Measurements from ENCODE around the gene CCL24.

Gene CCL24

GRCh38 chr7:75809396-75809795 is 4.2 kb downstream of the CCL24 start:
- H3K9ac ChIP-seq, result no peak overlapping the region
- H2AFZ ChIP-seq, result no peak overlapping the region
- no peaks in the 10 kb centered on the region for H3K27me3 ChIP-seq (ENCODE audit: control insufficient read depth, insufficient read depth, low read length)
- H3K79me2 ChIP-seq, result no peaks in the 10 kb centered on the region
- no peaks in the 10 kb centered on the region for H3K36me3 ChIP-seq (ENCODE audit: control insufficient read depth, insufficient read depth, low read length)
- H3K9me3 ChIP-seq (ENCODE audit: control insufficient read depth, low read length), result no peaks in the 10 kb centered on the region
- no peaks in the 10 kb centered on the region for H3K4me1 ChIP-seq
- no peak overlapping the region for H3K27ac ChIP-seq
- H3K4me3 ChIP-seq (ENCODE audit: low read depth, low read length), result no peak overlapping the region
- H3K4me2 ChIP-seq (ENCODE audit: low read length), result no peak overlapping the region
- no peak for TF ChIP-seq CTCF (IDR thresholded peaks at IDR 0.05)

DNA sequence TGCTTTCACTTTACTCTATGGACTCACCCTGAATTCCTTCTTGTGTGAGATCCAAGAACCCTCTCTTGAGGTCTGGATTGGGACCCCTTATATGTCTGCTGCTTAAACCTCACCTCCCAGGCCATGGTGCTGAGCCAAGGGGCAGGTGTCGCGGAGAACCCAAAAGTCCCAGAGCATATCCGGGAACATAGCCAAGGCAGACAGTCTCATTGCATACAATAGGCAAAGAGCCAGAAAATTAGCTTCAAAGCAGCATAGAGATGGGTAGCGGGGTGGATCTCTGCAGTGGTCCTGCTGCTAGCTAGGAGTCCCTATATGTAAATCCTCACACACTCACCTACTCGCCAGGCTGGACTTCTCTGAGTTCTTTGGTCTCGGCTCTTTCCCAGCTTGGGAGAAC is 5.5 kb downstream of the CCL24 start:
- peaks cover 12% of the 10 kb centered on the region for H3K4me1 ChIP-seq
- H3K27me3 ChIP-seq (ENCODE audit: control insufficient read depth, insufficient read depth, low read length), result no peaks in the 10 kb centered on the region
- no peaks in the 10 kb centered on the region for H3K9me3 ChIP-seq (ENCODE audit: control insufficient read depth, low read length)
- H3K4me2 ChIP-seq (ENCODE audit: low read length), result no peak overlapping the region
- no peak overlapping the region for H3K4me3 ChIP-seq (ENCODE audit: low read depth, low read length)
- no peak for TF ChIP-seq CTCF (IDR thresholded peaks at IDR 0.05)
- H3K27ac ChIP-seq, result no peak overlapping the region
- no peaks in the 10 kb centered on the region for H3K36me3 ChIP-seq (ENCODE audit: control insufficient read depth, insufficient read depth, low read length)
- no peaks in the 10 kb centered on the region for H3K79me2 ChIP-seq
- peak overlapping the region; percentile 13 for H2AFZ ChIP-seq
- H3K9ac ChIP-seq, result no peak overlapping the region

DNA sequence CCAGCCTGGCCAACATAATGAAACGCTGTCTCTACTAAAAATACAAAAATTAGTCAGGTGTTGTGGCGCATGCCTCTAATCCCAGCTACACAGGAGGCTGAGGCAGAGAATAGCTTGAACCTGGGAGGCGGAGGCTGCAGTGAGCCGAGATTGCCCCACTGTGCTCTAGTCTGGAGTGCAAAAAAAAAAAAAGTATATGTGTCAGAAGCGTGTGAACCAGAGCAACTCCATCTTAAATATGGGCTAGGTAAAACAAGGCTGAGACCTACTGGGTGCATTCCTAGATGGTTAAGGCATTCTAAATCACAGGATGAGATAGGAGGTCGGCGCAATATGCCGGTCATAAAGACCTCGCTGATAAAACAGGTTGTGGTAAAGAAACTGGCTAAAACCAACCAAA is 6.2 kb downstream of the CCL24 start:
- Histone ChIP-seq H3K27ac (no peak overlapping the region), H3K4me3 (ENCODE audit: low read depth, low read length) (no peak overlapping the region), H3K4me2 (ENCODE audit: low read length) (no peak overlapping the region), H3K9me3 (ENCODE audit: control insufficient read depth, low read length) (no peaks in the 10 kb centered on the region), H3K9ac (no peak overlapping the region), H3K79me2 (no peaks in the 10 kb centered on the region), H3K36me3 (ENCODE audit: control insufficient read depth, insufficient read depth, low read length) (no peaks in the 10 kb centered on the region), H3K27me3 (ENCODE audit: control insufficient read depth, insufficient read depth, low read length) (no peaks in the 10 kb centered on the region), H2AFZ (no peak overlapping the region), H3K4me1 (peaks cover 13% of the 10 kb centered on the region)
- TF ChIP-seq CTCF (IDR thresholded peaks at IDR 0.05), result no peak

DNA sequence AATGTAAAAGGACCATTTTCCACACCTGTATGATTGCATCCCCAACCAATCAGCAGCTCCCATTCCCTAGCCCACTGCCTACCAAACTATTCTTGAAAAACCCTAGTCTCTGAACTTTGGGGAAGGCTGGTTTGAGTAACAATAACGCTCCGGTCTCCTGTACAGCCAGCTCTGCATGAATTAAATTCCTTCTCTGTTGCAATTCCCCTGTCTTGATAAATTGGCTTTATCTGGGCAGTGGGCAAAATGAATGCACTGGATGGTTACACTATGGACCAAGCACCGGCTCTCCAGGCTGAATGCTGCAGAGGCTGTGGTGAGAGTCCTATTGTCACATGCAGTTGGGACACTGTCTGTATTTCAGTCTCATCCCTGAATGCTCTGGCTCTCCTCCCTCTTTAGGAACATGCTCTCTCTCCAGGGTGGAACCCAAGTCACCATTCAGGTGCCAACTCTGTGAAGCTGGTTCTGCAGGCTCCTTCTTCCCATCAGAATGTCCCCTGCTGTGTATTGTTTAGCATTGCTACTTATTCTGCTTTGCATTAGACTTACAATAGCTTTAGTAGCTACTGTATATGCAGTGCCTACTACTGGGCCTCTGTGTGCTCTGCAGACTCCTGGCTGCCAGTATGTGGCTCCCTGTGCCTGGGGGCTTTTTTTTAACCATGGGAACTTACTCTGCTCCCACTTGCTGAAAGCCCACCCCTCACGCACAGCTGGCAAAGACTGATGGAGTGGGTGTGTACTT is 6.9 kb downstream of the CCL24 start:
- H3K4me2 ChIP-seq (ENCODE audit: low read length), result no peak overlapping the region
- no peak overlapping the region for H2AFZ ChIP-seq
- no peaks in the 10 kb centered on the region for H3K36me3 ChIP-seq (ENCODE audit: control insufficient read depth, insufficient read depth, low read length)
- TF ChIP-seq CTCF (IDR thresholded peaks at IDR 0.05), result no peak
- H3K9me3 ChIP-seq (ENCODE audit: control insufficient read depth, low read length), result no peaks in the 10 kb centered on the region
- no peaks in the 10 kb centered on the region for H3K79me2 ChIP-seq
- H3K9ac ChIP-seq, result no peak overlapping the region
- no peaks in the 10 kb centered on the region for H3K27me3 ChIP-seq (ENCODE audit: control insufficient read depth, insufficient read depth, low read length)
- H3K4me1 ChIP-seq, result peaks cover 13% of the 10 kb centered on the region
- no peak overlapping the region for H3K27ac ChIP-seq
- no peak overlapping the region for H3K4me3 ChIP-seq (ENCODE audit: low read depth, low read length)

DNA sequence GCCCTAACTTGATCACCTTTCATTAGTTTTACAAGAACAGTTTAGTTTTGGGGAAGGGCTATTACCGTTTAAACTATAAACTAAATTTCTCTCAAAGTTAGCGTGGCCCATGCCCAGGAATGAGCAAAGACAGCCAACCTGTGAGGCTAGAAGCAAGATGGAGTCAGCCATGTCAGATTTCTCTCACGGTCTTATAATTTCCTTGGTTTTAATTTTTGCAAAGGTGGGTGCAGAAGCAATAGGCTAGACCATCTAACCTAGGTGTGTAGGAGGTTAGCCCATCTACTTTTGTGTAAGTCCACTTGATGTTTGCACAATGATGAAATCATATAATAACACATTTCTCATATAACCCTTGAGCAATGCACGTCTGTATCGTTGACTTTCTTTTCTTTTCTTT is 8.9 kb downstream of the CCL24 start:
- no peak overlapping the region for H2AFZ ChIP-seq
- no peak overlapping the region for H3K4me3 ChIP-seq (ENCODE audit: low read depth, low read length)
- H3K79me2 ChIP-seq, result no peaks in the 10 kb centered on the region
- H3K9ac ChIP-seq, result no peak overlapping the region
- no peak overlapping the region for H3K4me2 ChIP-seq (ENCODE audit: low read length)
- H3K27ac ChIP-seq, result peak overlapping the region; percentile 33
- no peaks in the 10 kb centered on the region for H3K36me3 ChIP-seq (ENCODE audit: control insufficient read depth, insufficient read depth, low read length)
- H3K4me1 ChIP-seq, result peaks cover 13% of the 10 kb centered on the region
- no peak for TF ChIP-seq CTCF (IDR thresholded peaks at IDR 0.05)
- H3K27me3 ChIP-seq (ENCODE audit: control insufficient read depth, insufficient read depth, low read length), result no peaks in the 10 kb centered on the region
- H3K9me3 ChIP-seq (ENCODE audit: control insufficient read depth, low read length), result no peaks in the 10 kb centered on the region

Measured in parathyroid adenoma (tissue), 2 donors.